ENCODE results near the gene RNF121.
"Not testable (repeated sequence)": the region's sequence is repeated elsewhere in the genome, so short reads cannot be mapped to it uniquely, and the experiment has no call there.

Gene RNF121

DNA sequence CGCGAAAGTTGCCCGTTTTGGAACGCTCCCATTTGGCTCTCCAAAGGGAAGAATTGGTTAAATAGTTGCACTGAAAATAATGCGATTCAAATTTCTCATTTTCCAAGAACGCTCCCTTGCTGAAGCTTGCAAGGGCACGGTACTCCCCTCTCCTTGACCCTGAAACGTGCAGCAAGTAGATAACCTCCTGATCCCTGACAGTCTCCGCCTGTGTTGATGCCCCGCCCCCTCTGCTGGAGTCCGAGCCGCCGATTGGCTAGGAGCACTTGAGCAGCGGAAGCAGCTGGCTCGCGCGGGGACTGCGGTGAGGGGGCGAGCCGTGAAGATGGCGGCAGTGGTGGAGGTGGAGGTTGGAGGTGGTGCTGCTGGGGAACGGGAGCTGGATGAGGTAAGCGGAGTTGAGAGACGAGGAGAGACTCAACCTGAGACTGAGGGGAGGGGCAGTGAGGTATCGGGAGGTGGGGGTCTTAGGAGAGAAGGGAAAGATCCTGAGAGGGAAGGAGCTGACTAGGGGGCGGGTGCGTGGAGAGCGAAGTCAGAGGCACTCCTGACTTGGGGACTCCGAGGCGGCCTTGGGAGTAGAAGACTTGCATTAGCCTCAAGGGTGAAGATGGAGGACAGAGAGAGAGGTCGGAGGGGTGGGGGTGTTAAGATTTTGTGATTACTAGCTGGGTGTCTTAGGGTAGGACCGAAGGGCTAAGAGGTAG, at the start of gene RNF121:
Gene RNF121, plus strand, starts transcription at position 310 of the 707 bp plus-strand sequence. Its CDS starts 16 bp downstream, at position 326.
- peak; percentile 98 for DNase-seq (ENCODE audit: low read depth, low spot score)

DNA sequence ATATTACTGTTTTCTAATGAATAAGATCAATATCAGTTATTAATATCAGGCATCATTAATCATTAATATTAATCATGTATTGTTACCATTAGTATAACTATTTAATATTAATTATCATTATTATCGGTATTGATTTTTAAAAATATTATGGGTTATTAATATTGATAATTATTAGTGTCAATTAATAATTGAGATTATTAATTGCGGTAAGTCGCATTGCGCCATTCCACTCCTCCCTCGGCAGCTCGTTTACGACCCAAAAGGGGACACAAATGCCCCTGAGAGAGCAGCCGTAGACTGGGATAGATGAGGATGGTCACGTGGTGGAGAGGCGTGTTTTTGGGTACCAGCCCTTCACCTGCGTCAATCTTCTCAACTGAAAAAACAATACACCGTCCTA, 43.0 kb upstream of the RNF121 start:
- not testable (repeated sequence) for DNase-seq (ENCODE audit: low read depth, low spot score)

DNA sequence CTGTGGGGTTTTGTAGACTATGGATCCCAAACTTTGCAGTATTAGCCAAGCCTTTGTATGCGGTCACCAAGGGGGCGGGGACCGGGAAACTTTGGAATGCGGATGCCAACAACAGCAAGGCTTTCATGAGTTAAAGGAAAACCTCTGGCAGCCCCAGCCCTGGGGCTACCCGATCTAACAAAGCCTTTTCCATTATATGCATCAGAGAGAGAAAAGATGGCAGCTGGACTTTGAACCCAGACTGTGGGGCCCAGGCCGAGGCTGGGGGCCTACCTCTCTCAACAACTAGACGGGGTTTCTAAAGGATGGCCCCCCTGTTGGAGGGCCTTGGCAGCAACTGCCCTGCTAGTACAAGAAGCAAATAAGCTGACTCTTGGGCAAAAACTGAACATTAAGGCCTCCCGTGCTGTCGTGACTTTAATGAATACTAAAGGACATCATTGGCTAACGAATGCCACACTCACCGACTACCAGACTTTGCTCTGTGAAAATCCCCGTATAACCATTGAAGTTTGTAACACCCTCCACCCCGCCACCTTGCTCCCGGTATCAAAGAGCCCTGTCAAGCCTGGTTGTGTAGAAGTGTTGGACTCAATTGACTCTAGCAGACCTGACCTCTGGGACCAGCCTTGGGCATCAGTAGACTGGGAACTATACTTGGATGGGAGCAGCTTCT, 40.4 kb upstream of the RNF121 start:
- not testable (repeated sequence) for DNase-seq (ENCODE audit: low read depth, low spot score)

DNA sequence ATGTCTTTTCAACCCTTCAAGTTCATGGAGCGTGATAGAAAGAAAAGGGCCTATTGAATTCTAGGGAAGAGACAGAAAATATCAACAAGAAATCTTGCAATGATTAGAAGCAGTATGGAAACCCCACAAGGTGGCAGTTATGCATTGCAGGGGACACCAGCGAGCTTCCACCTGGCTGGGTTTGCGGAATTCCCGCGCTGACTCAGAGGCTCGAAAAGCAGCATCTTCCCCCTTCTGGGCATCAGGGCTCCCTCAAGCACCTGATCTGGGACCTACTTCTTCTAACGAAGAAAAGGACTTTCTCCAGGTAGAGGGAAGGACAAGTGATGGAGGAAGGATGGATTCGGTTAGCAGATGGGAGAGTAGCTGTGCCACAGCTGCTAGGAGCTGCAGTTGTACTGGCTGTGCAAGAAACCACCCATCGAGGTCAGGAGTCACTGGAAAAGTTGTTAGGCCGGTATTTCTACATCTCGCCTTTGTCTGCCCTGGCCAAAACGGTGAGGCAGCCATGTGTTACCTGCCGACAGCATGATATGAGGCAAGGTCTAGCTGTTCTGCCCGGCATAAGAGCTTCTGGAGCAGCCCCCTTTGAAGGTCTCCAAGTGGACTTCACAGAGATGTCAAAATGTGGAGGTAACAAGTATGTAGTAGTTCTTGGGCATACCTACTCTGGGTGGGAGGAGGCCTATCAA, 39.5 kb upstream of the RNF121 start:
- DNase-seq (ENCODE audit: low read depth, low spot score) = not testable (repeated sequence)

- DNase-seq (ENCODE audit: low read depth, low spot score) = no peak
Observed at GRCh38 chr11:71895961-71896360, 32.9 kb upstream of the RNF121 start.

- DNase-seq (ENCODE audit: low read depth, low spot score) = not testable (repeated sequence)
Observed at GRCh38 chr11:71901137-71901536, 27.7 kb upstream of the RNF121 start.

- DNase-seq (ENCODE audit: low read depth, low spot score) = no peak
Observed at GRCh38 chr11:71908218-71908617, 20.6 kb upstream of the RNF121 start.

GRCh38 chr11:71910775-71911174, 18.1 kb upstream of the RNF121 start:
- not testable (repeated sequence) for DNase-seq (ENCODE audit: low read depth, low spot score)

DNA sequence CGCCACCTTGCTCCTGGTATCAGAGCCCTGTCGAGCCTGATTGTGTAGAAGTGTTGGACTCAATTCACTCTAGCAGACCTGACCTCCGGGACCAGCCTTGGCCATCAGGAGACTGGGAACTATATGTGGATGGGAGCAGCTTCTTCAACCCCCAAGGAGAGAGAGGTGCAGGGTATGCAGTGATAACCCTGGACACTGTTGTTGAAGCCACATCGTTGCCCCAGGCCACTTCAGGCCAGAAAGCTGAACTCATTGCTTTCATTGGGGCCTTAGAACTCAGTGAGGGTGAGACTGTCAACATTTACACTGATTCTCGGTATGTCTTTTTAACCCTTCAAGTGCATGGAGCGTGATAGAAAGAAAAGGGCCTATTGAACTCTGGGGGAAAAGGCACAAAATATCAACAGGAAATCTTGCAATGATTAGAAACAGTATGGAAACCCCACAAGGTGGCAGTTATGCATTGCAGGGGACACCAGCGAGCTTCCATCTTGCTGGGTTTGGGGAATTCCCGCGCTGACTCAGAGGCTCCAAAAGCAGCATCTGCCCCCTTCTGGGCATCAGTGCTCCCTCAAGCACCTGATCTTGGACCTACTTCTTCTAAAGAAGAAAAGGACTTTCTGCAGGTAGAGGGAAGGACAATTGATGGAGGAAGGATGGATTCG, 17.4 kb upstream of the RNF121 start:
- DNase-seq (ENCODE audit: low read depth, low spot score) = peak; percentile 38

DNA sequence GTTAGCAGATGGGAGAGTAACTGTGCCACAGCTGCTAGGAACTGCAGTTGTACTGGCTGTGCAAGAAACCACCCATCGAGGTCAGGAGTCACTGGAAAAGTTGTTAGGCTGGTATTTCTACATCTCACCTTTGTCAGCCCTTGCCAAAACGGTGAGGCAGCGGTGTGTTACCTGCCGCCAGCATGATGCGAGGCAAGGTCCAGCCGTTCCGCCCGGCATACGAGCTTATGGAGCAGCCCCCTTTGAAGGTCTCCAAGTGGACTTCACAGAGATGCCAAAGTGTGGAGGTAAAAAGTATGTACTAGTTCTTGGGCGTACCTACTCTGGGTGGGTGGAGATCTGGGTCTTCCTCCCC, 16.9 kb upstream of the RNF121 start:
- not testable (repeated sequence) for DNase-seq (ENCODE audit: low read depth, low spot score)

DNA sequence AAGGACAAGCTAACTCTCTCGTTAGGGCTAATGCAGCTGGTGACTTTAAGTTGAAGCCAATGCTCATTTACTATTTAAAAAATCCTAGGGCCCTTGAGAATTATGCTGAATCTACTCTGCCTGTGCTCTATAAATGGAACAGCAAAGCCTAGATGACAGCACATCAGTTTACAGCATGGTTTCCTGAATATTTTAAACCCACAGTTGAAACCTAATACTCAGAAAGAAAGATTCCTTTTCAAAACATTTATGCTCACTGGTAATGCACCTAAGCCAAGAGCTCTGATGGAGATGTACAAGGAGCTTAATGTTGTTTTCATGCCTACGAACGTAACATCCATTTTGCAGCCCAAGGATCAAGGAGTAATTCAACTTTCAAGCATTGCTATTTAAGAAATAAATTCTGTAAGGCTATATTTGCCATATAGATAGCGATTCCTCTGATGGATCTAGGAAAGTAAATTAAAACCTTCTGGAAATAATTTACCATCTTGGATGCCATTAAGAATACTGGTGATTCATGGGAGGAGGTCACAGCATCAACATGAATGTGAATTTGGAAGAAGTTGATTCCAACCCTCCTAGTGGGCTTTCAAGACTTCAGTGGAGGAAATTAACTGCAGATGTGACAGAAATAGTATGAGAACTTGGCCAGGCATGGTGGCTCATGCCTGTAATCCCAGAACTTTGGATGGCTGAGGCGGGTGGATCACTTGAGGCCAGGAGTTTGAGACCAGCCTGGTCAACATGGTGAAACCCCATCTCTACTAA, 14.9 kb upstream of the RNF121 start:
- DNase-seq (ENCODE audit: low read depth, low spot score) = no peak

DNA sequence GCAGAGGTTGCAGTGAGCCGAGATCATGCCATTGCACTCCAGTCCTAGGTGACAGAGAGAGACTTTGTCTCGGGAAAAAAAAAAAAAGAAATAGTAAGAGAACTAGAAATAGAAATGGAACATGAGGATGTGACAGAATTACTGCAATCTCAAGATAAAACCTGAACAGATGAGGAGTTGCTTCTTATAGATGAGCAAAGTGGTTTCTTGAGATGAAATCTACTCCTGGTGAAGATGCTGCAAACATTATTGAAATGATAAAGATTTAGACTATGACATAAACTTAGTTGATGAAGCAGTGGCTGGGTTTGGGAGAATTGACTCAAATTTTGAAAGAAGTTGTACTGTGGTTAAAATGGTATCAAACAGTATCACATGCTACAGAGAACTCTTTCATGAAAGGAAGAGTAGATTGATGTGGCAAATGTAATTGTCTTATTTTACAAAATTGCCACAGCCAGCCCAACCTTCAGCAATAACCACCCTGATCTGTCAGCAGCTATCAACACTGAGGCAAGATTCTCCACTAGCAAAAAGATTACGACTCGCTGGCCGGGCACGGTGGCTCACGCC, 14.1 kb upstream of the RNF121 start:
- no peak for DNase-seq (ENCODE audit: low read depth, low spot score)

- DNase-seq (ENCODE audit: low read depth, low spot score) = no peak
Observed at GRCh38 chr11:71917646-71918140, 11.2 kb upstream of the RNF121 start.

DNA sequence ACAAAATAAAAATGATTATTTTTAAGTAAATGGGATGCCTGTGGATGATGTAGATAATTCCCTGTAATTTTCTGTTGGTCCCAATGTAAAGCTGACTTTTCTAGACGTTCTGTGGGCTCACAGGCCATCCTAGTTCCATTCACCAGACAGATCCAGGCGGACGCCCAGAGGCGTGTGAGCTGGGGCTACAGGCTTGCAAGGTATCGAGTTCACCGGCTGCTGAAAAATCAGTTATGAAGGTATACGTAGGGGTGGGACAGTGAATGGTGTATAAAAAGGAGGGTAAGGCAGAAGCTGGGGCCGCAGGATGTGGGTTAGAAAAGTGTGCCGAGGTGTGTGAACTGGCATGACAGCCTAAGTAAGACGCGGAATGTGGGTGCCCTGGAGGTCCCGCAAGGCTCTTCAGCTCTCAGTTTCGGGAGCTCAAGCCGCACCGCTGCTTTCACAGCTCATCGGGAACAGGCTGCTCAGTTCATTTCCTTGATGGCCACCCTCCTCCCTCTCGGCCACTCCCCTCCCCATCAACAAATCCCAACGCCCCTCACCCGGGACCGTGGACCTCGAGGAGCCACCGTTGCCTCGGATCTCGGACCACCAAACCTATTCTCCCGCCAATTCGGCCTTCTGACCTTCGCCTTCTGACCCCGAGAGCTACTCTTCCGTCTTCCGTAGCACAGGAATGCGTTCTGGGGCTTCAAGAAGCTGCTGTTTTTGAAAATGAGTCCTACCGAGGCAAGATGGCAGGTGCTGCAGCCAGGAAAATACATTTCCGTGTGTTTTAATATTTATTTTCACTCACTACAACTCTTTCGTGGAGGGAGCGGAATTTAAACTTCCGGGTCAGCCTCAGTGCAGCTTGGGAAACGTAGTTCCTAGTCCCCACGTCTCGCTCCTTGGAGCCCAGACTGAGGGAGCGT, 768 bp upstream of the RNF121 start, which contains the start of gene XNDC1N:
Gene XNDC1N, minus strand, starts transcription at position 775 of the 917 bp plus-strand sequence. CDS start 5,241 bp downstream, outside the sequence.
- peak; percentile 32 for DNase-seq (ENCODE audit: low read depth, low spot score)

DNA sequence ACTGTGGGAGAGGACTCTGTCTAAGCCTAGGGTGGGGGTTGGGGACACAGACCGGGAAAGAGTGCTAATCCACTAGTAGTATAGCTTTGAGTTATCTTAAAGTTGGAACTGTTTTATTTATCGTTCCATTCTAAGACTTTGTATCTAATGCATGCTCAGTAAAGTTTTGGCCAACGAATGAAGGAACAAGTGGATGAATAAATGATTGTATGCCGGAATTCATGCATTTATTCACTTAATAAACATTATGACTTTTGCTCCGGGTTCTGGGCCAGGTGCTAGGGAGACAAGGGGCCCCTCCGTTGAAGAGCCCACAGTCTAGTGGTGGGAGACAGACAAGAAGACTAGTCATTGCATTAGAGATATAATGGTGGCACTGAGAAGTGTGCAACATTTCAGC, 645 bp downstream of the RNF121 start:
- DNase-seq (ENCODE audit: low read depth, low spot score) = no peak

- no peak for DNase-seq (ENCODE audit: low read depth, low spot score)
Observed at GRCh38 chr11:71930556-71931244, 1.9 kb downstream of the RNF121 start.

DNA sequence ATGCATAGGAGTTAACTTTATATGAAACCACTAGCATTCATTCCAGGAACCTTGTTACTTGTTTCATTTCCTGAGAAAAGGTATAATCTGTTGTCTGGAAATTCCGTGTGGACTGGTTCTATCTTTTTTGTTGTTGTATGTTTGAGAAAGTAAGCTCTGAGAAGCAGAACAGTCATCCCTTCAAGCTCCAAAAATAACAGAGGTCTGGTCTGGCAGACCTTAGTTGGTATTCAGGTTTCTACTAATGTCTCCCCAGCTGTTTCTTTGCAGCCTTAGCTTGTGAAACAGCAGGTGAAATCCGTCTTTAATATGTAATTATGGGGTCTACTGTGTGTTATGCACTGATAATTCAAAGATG, 2.4 kb downstream of the RNF121 start:
- DNase-seq (ENCODE audit: low read depth, low spot score) = no peak

- no peak for DNase-seq (ENCODE audit: low read depth, low spot score)
Observed at GRCh38 chr11:71933141-71933933, 4.5 kb downstream of the RNF121 start.

Data from activated naive CD8-positive, alpha-beta T cell treated with anti-CD3 and anti-CD28 coated beads, Interleukin-2, amount 50 U/mL, for 16 hours (primary cell).